ENCODE data around the gene RWDD3.

Gene RWDD3

DNA sequence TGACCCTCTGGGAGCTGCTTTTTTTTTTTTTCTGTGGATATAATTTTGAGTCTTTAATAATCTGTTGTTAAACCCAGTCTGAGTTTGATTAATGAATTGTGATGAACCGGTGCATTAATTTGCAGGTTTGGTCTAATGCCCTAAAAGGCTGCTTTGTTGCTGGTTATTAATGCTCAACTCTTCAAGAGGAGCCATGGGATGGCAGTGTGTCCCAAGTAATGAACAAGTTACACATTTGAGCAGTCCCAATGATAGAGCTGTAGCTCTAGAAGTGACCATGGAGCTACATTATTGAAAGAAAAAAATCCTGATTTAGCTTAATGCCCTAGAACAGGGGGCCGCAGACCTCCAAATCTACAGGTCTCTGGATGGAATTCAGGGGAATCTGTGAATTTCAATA lies 53.1 kb downstream of the RWDD3 start:
- no peak for DNase-seq

DNA sequence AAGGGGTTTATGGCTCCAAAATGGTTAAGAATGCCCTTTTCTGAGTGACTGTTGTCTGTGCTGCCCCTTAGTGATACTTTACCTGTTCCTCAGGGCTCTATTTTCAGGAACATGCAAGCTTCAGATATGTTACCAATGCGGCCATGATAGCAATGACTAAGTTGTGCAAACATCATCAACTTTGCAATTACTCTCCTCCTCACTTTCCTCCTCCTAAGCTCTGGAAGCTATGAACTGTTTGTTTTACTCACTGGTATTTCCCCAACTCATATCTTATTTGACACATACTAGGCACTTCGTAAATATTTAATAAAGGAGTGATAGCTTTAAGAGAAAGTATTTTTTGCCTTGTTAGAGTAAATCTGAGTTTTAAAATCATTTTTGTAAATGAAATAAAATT lies 53.8 kb downstream of the RWDD3 start:
- DNase-seq = no peak

All from hematopoietic multipotent progenitor cell treated with erythropoietin and hydrocortisone succinate and interleukin-3 and kit ligand, for 8 days (in vitro differentiated cells).